DOHH2 (cell line): Measurements from ENCODE around the gene OLIG3.

Experiments
- EZH2phosphoT487 ChIP-seq: fragments of 200-600 bp; sonication (generic); IDR thresholded peaks from 2 replicates; pipeline ENCODE4 v1.6.1; 2017; ENCODE audit warnings: borderline replicate concordance, mild to moderate bottlenecking, antibody characterized with exemption, low read length, moderate library complexity, mixed read lengths
- TF ChIP-seq, protein P1 (sequence below): fragments of 200-600 bp; sonication (generic); IDR thresholded peaks from one replicate; pipeline ENCODE4 v1.5.1; 2014; ENCODE audit warnings: antibody characterized with exemption, mild to moderate bottlenecking, low read depth, low read length; ENCODE audit not compliant: poor library complexity, severe bottlenecking

GRCh38 chr6:137495703-137496336, 1.6 kb upstream of the OLIG3 start:
- TF ChIP-seq, protein P1, sequence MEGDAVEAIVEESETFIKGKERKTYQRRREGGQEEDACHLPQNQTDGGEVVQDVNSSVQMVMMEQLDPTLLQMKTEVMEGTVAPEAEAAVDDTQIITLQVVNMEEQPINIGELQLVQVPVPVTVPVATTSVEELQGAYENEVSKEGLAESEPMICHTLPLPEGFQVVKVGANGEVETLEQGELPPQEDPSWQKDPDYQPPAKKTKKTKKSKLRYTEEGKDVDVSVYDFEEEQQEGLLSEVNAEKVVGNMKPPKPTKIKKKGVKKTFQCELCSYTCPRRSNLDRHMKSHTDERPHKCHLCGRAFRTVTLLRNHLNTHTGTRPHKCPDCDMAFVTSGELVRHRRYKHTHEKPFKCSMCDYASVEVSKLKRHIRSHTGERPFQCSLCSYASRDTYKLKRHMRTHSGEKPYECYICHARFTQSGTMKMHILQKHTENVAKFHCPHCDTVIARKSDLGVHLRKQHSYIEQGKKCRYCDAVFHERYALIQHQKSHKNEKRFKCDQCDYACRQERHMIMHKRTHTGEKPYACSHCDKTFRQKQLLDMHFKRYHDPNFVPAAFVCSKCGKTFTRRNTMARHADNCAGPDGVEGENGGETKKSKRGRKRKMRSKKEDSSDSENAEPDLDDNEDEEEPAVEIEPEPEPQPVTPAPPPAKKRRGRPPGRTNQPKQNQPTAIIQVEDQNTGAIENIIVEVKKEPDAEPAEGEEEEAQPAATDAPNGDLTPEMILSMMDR: no peak
- no peak for TF ChIP-seq EZH2phosphoT487
